ENCODE results near the gene PIGM. TPM values are rescaled to one million over a fixed set of nuclear protein-coding genes. Genes with fewer than 3 reads are reported as not detected.

Gene PIGM
- total and polyA plus RNA-seq, 2 of the 13 experiments (the other 11 are each of a cell fraction or from before 2014, with no cell fraction given), result 3.4 to 4.6 TPM

- TF ChIP-seq, protein P1, sequence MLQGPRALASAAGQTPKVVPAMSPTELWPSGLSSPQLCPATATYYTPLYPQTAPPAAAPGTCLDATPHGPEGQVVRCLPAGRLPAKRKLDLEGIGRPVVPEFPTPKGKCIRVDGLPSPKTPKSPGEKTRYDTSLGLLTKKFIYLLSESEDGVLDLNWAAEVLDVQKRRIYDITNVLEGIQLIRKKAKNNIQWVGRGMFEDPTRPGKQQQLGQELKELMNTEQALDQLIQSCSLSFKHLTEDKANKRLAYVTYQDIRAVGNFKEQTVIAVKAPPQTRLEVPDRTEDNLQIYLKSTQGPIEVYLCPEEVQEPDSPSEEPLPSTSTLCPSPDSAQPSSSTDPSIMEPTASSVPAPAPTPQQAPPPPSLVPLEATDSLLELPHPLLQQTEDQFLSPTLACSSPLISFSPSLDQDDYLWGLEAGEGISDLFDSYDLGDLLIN (CRISPR knock-in tag; IDR thresholded peaks at IDR 0.05; ENCODE audit: borderline replicate concordance), result 0 out of 2 replicates have a peak, but pooled peaks have one; percentile 66
- TF ChIP-seq HOXD1 (CRISPR knock-in tag; IDR thresholded peaks at IDR 0.05), result 0 out of 2 replicates have a peak, but pooled peaks have one; percentile 17
- no peak for TF ChIP-seq SNRNP70 (IDR thresholded peaks at IDR 0.05; ENCODE audit: low read depth, low read length)
- no peak for TF ChIP-seq CBX1 (IDR thresholded peaks at IDR 0.05; ENCODE audit: low read depth)
- TF ChIP-seq PRDM4 (CRISPR knock-in tag; IDR thresholded peaks at IDR 0.05; ENCODE audit: borderline replicate concordance), result no peak
- no peak for TF ChIP-seq SOX13 (IDR thresholded peaks at IDR 0.05)
- peak in 1 of 2 experiments; percentile 52; a peak in 1 of 4 replicates for TF ChIP-seq SOX13 (CRISPR knock-in tag; conservative IDR thresholded peaks at IDR 0.05 in 1 of 2, IDR thresholded peaks at IDR 0.05 in 1 of 2)
- TF ChIP-seq TMF1 (CRISPR knock-in tag; IDR thresholded peaks at IDR 0.05; ENCODE audit: low read depth), result no peak
- TF ChIP-seq ZNF317 (CRISPR knock-in tag; IDR thresholded peaks at IDR 0.05), result no peak; the same call in 1 of the 2 replicates
- no peak for TF ChIP-seq ZNF329 (CRISPR knock-in tag; IDR thresholded peaks at IDR 0.05; ENCODE audit: low read depth)
- no peak for TF ChIP-seq CBFB (CRISPR knock-in tag; IDR thresholded peaks at IDR 0.05)
- TF ChIP-seq, protein P2, sequence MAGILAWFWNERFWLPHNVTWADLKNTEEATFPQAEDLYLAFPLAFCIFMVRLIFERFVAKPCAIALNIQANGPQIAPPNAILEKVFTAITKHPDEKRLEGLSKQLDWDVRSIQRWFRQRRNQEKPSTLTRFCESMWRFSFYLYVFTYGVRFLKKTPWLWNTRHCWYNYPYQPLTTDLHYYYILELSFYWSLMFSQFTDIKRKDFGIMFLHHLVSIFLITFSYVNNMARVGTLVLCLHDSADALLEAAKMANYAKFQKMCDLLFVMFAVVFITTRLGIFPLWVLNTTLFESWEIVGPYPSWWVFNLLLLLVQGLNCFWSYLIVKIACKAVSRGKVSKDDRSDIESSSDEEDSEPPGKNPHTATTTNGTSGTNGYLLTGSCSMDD (CRISPR knock-in tag; IDR thresholded peaks at IDR 0.05), result no peak
- no peak for TF ChIP-seq THAP7 (CRISPR knock-in tag; IDR thresholded peaks at IDR 0.05)
- no peak for TF ChIP-seq BCL3 (CRISPR knock-in tag; IDR thresholded peaks at IDR 0.05)
- no peak for TF ChIP-seq MZF1 (CRISPR knock-in tag; IDR thresholded peaks at IDR 0.05; ENCODE audit: borderline replicate concordance)
- peak; percentile 78 for TF ChIP-seq ZNF501 (CRISPR knock-in tag; IDR thresholded peaks at IDR 0.05)
- TF ChIP-seq, protein P3, sequence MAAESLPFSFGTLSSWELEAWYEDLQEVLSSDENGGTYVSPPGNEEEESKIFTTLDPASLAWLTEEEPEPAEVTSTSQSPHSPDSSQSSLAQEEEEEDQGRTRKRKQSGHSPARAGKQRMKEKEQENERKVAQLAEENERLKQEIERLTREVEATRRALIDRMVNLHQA (CRISPR knock-in tag; IDR thresholded peaks at IDR 0.05), result no peak
- TF ChIP-seq ZNF879 (CRISPR knock-in tag; IDR thresholded peaks at IDR 0.05), result no peak
- no peak for TF ChIP-seq ZNF589 (CRISPR knock-in tag; conservative IDR thresholded peaks at IDR 0.05)
- TF ChIP-seq ZSCAN29 (CRISPR knock-in tag; conservative IDR thresholded peaks at IDR 0.05), result no peak
- no peak for TF ChIP-seq ZNF232 (CRISPR knock-in tag; IDR thresholded peaks at IDR 0.05; ENCODE audit: borderline replicate concordance)
Observed at GRCh38 chr1:160031365-160032164, at the start of gene PIGM (continued).
